ENCODE data around the gene KRT40.

DNA sequence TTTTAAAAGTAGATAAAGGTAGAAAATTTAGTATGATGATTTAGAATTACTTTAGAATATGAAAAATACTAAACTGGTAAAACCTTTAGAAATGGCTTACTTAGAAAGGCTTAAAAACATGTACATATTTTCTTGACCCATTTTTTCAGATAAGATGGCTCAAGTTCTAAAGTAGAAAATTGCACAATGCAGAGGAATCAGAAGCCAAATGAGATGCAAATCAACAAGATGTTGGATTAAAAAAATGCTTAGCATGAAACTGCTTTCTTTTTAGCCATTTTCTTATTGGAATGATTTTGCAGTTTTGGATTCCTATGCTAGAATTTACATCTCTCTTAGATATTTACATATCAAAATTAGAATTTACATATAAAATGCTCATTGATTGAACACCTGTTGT is 26.3 kb upstream of the KRT40 start:
- no peak for TF ChIP-seq GATA2 (IDR thresholded peaks at IDR 0.05; ENCODE audit: low read depth, low read length)
- no peak for TF ChIP-seq GATA3 (IDR thresholded peaks at IDR 0.05; ENCODE audit: low read depth, low read length)
